Caki2 (cell line): Measurements from ENCODE around the gene SF3B1. TPM values are rescaled to one million over a fixed set of nuclear protein-coding genes. Genes with fewer than 3 reads are reported as not detected.
"Not testable (repeated sequence)": the region's sequence is repeated elsewhere in the genome, so short reads cannot be mapped to it uniquely, and the experiment has no call there.

Experiments used
- DNase-seq: peaks from one replicate; pipeline ENCODE4 v3.0.0-alpha.2; 2015; ENCODE audit warnings: low read depth
- in situ Hi-C: cut with HindIII; loops from 2 replicates; pipeline ENCODE4 v1.10.0; 2016; ENCODE audit warnings: low sequenced_read_pairs, low pct_unique_long_range_greater_than_20kb, mixed read lengths
- total RNA-seq: library from RNA; depleted of rRNA; stranded (reverse); fragments of >200 nt; shearing (Covaris generic); gene quantifications from 2 replicates; pipeline ENCODE4 v1.2.3, GENCODE V29; 2014; ENCODE audit warnings: low replicate concordance; rRNA removed

SF3B1 gene
- total RNA-seq, 1 experiment from 2014 or later: 159 TPM

- in situ Hi-C loops: loop anchor here (25.0 kb wide), 1 partner anchor 246 kb away; no protein-coding TSS in a partner anchor
- no peak for DNase-seq
These were observed 76.8 kb downstream of the SF3B1 start for GRCh38 chr2:197357986-197358385.

DNA sequence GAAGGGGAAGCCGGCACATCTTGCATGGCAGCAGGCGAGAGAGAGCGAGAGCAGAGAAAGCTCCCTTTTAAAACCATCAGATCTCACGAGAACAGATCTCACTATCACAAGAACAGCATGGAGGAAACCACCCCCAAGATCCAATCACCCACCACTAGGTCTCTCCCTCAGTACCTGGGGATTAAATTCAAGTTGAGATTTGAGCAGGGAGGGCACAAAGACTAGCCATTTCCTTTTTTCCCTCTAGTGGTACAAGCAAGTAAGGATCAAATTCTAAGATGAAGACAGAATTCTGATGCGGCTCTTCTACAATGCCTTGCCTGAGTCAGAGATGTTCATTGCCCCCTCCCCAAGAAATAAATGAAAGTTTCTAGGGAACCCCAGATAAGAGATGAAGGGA lies 78.7 kb downstream of the SF3B1 start:
- in situ Hi-C loops: loop anchor here (25.0 kb wide), 1 partner anchor 244 kb away; no protein-coding TSS in a partner anchor
- no peak for DNase-seq

- DNase-seq: no peak
- in situ Hi-C loops: loop anchor here (25.0 kb wide), 1 partner anchor 242 kb away; no protein-coding TSS in a partner anchor
These were observed 80.7 kb downstream of the SF3B1 start for GRCh38 chr2:197354169-197354558.

DNA sequence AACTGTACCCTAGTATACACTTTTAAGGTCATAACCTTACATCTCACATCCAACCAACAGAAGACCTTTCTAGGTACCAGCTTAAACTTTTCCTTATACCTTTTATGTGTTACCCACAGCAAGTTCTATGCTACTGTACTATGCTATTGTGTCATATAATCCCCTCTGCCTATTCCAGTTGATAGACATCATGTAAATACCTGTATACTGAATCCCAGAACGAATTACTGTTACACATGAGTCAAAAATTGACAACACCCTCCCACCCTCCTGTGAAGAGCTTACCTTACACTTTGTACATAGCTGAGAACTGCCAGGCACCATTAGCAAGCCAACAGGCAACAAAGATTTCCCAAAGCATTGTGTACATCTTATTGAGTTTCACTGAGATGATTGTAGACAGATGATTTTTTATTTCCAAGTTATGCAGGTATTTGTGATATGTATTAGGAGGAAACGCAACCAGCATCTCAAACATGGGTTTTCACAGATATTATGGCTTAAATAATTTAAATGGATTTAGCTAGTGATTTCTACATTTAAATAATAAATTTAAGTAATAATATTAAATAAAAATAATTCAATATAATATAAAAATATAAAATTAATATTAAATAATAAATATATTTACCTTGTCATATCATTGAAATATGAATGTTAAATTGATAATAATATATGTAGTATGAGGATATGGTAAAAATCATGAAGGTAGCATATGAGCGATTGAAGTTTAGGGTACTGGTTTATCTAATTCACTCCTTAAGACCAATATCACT lies 81.2 kb downstream of the SF3B1 start:
- DNase-seq: no peak
- in situ Hi-C loops: loop anchor here (25.0 kb wide), 1 partner anchor 241 kb away; no protein-coding TSS in a partner anchor

GRCh38 chr2:197349699-197350098 lies 85.1 kb downstream of the SF3B1 start:
- in situ Hi-C loops: loop anchor here (25.0 kb wide), 1 partner anchor 237 kb away; no protein-coding TSS in a partner anchor
- DNase-seq: no peak

GRCh38 chr2:197348721-197349360 lies 86.0 kb downstream of the SF3B1 start:
- in situ Hi-C loops: no loop called here
- no peak for DNase-seq

- DNase-seq: no peak
- in situ Hi-C loops: no loop called here
These were observed 88.9 kb downstream of the SF3B1 start for GRCh38 chr2:197345846-197346370.

- in situ Hi-C loops, DNase-seq: not testable (repeated sequence)
These were observed 90.9 kb downstream of the SF3B1 start for GRCh38 chr2:197343968-197344367.

DNA sequence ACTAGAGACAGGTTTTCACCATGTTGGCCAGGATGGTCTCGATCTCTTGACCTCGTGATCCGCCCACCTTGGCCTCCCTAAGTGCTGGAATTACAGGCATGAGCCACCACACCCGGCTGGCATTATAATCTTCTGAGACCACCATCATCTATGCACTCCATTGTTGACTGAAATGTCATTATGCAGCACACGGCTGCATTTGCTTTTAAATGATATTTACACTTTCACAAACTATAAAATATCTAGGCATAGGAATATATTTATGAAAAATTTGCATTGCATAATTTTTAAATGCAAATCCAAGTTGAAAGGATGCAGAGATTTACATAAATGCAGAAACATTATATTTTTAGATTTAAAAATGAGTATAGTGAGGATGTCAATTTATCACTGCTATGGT lies 94.2 kb downstream of the SF3B1 start:
- DNase-seq: no peak
- in situ Hi-C loops: no loop called here

Other genes starting within 250 kb of the SF3B1 start
- gene ANKRD44, start 124.2 kb downstream of the SF3B1 start, total RNA-seq: 26.1 and 77.6 TPM in 2 replicates
- 37.8 and 42.4 TPM in 2 replicates for gene COQ10B, start 18.5 kb upstream of the SF3B1 start, total RNA-seq
- 86.1 and 99.1 TPM in 2 replicates for gene HSPD1, start 64.8 kb upstream of the SF3B1 start, total RNA-seq
- gene HSPE1, start 65.4 kb upstream of the SF3B1 start, total RNA-seq: 174 and 209 TPM in 2 replicates
- 13.1 and 40.1 TPM in 2 replicates for gene MOB4, start 81.0 kb upstream of the SF3B1 start, total RNA-seq
- not detected in 2 replicates for gene RFTN2, start 240.6 kb upstream of the SF3B1 start, total RNA-seq